ENCODE data around the gene PLEKHF1.
"Not testable (repeated sequence)": the region's sequence is repeated elsewhere in the genome, so short reads cannot be mapped to it uniquely, and the experiment has no call there.

The PLEKHF1 gene

GRCh38 chr19:29708554-29709439 is 43.5 kb downstream of the PLEKHF1 start:
- no peak for DNase-seq (ENCODE audit: extremely low read depth, low read depth)
- no peak for TF ChIP-seq CTCF (IDR thresholded peaks at IDR 0.05; ENCODE audit: low read depth, low read length)

- not testable (repeated sequence) for DNase-seq (ENCODE audit: extremely low read depth, low read depth)
These were observed 44.2 kb downstream of the PLEKHF1 start for GRCh38 chr19:29709440-29709798.

GRCh38 chr19:29711584-29712132 is 46.4 kb downstream of the PLEKHF1 start:
- no peak for DNase-seq (ENCODE audit: extremely low read depth, low read depth)
- no peak for TF ChIP-seq CTCF (IDR thresholded peaks at IDR 0.05; ENCODE audit: low read depth, low read length)

- no peak for DNase-seq (ENCODE audit: extremely low read depth, low read depth)
These were observed 47.7 kb downstream of the PLEKHF1 start for GRCh38 chr19:29712744-29713516.

GRCh38 chr19:29714371-29714952 is 49.2 kb downstream of the PLEKHF1 start:
- no peak for DNase-seq (ENCODE audit: extremely low read depth, low read depth)
- no peak for TF ChIP-seq CTCF (IDR thresholded peaks at IDR 0.05; ENCODE audit: low read depth, low read length)

More at GRCh38 chr19:29712744-29713516, 47.7 kb downstream of the PLEKHF1 start:
- TF ChIP-seq CTCF (IDR thresholded peaks at IDR 0.05; ENCODE audit: low read depth, low read length): no peak

GRCh38 chr19:29714953-29715700 is 49.9 kb downstream of the PLEKHF1 start, which contains the start of gene C19orf12:
C19orf12 (minus strand) TSS chr19:29715261; CDS start chr19:29708413, 6,848 bp downstream.
- TF ChIP-seq CTCF (IDR thresholded peaks at IDR 0.05; ENCODE audit: low read depth, low read length): no peak

More at GRCh38 chr19:29714953-29715700, 49.9 kb downstream of the PLEKHF1 start, which contains the start of gene C19orf12:
- no peak for DNase-seq (ENCODE audit: extremely low read depth, low read depth)

Measured in AG09319 (cell line).